T-cell (primary cell): ENCODE results near the gene TMEM259. TPM values are rescaled to one million over a fixed set of nuclear protein-coding genes. Genes with fewer than 3 reads are reported as not detected.
A peak's percentile ranks its signal among the peaks of the same experiment; 100 is the strongest.

Experiments
- ATAC-seq, 4 experiments: fragments of 200-7000 bp in 3 of 4; fragments of 150-1000 bp in 1 of 4; cut with Tn5 transposase; replicated peaks in 1 of 4; 1 replicate in 3 of 4; 2 replicates in 1 of 4; pipeline ENCODE4 v1.10.0; 2021; ENCODE audit warnings: moderate library complexity in 3 of 4, mild to moderate bottlenecking in 2 of 4, moderate number of reproducible peaks in 1 of 4
- CTCF ChIA-PET, 2 donors: fragments of 300-600 bp; sonication (Branson Sonifier 250); formaldehyde crosslinking; loops; one replicate each; lab custom pipeline; 2022; ENCODE audit warnings: antibody characterized with exemption in 2 of 2; lab: Charles Lee
- POLR2A ChIA-PET, 2 donors: fragments of 300-600 bp; sonication (Branson Sonifier 250); formaldehyde crosslinking; loops; one replicate each; lab custom pipeline; 2022; ENCODE audit warnings: antibody characterized with exemption in 2 of 2; lab: Charles Lee
- DNase-seq, 35 experiments: peaks; one replicate each; pipeline versions ENCODE4 v3.0.0 to v3.0.0-alpha.2; 2013 to 2023
- H3K27ac ChIP-seq: one replicate; pipeline ENCODE4 v1.5.1; 2013; ENCODE audit warnings: low read length
- H3K27me3 ChIP-seq, 2 experiments: replicated peaks in 1 of 2; 1 replicate in 1 of 2; 2 replicates in 1 of 2; pipeline versions ENCODE4 v1.6.1 to v1.7.0; 2013; ENCODE audit warnings: low read length in 1 of 2, mixed read lengths in 1 of 2; ENCODE audit not compliant: control insufficient read depth in 2 of 2, insufficient read depth in 2 of 2; ENCODE audit errors: extremely low read depth in 1 of 2
- H3K36me3 ChIP-seq, 2 donors: 1 replicate in 1 of 2; 2 replicates in 1 of 2; pipeline versions ENCODE4 v1.6.1 to v1.7.0; 2013; ENCODE audit warnings: low read length in 1 of 2; ENCODE audit not compliant: control insufficient read depth in 2 of 2, insufficient read depth in 1 of 2; ENCODE audit errors: extremely low read depth in 1 of 2
- H3K4me1 ChIP-seq, 2 experiments: 1 replicate in 1 of 2; 2 replicates in 1 of 2; pipeline versions ENCODE4 v1.6.1 to v1.7.0; 2013; ENCODE audit warnings: low read length in 2 of 2, mixed read lengths in 1 of 2; ENCODE audit not compliant: insufficient read depth in 2 of 2, control insufficient read depth in 1 of 2; ENCODE audit errors: extremely low read depth in 1 of 2
- H3K4me3 ChIP-seq, 2 donors: 1 replicate in 1 of 2; 2 replicates in 1 of 2; pipeline versions ENCODE4 v1.5.1 to v1.7.0; 2013; ENCODE audit warnings: mild to moderate bottlenecking in 2 of 2, low read length in 1 of 2, moderate library complexity in 1 of 2; ENCODE audit not compliant: control insufficient read depth in 1 of 2; ENCODE audit errors: extremely low read depth in 1 of 2
- H3K9me3 ChIP-seq: 2 replicates; pipeline ENCODE4 v1.7.0; 2013
- H3K27ac Mint-ChIP-seq, 2 donors: one replicate each; pipeline ENCODE4 v1.8.0; 2020 to 2021; ENCODE audit warnings: mild to moderate bottlenecking in 2 of 2, mixed read lengths in 2 of 2
- H3K27me3 Mint-ChIP-seq, 2 donors: one replicate each; pipeline ENCODE4 v1.8.0; 2021 to 2022; ENCODE audit warnings: mixed read lengths in 2 of 2
- H3K36me3 Mint-ChIP-seq: one replicate; pipeline ENCODE4 v1.8.0; 2021; ENCODE audit warnings: mixed read lengths
- H3K4me1 Mint-ChIP-seq, 3 donors: one replicate each; pipeline ENCODE4 v1.8.0; 2020 to 2022; ENCODE audit warnings: mixed read lengths in 3 of 3, mild to moderate bottlenecking in 1 of 3
- H3K4me3 Mint-ChIP-seq, 3 donors: one replicate each; pipeline ENCODE4 v1.8.0; 2020 to 2022; ENCODE audit warnings: mild to moderate bottlenecking in 3 of 3, mixed read lengths in 3 of 3, moderate library complexity in 3 of 3
- H3K9me3 Mint-ChIP-seq, 3 donors: one replicate each; pipeline ENCODE4 v1.8.0; 2020 to 2022; ENCODE audit warnings: mixed read lengths in 3 of 3
- WGBS: methylation state at CpG from one replicate; pipeline ENCODE4 v1.1.5; 2013; ENCODE audit warnings: missing lambda C conversion rate; ENCODE audit not compliant: insufficient coverage; 5-methylcytosine and 5-hydroxymethylcytosine counted together
- total RNA-seq, 35 experiments: library from RNA in 6 of 35; stranded (reverse) in 6 of 35; fragments of 120-200 nt in 1 of 35; gene quantifications; one replicate each; pipeline versions ENCODE4 v1.2.1 to v1.2.4 and lab custom pipeline; 2013 to 2026

The TMEM259 gene
- total RNA-seq, 5 donors from 2014 or later (not counting 1 experiment from before 2014, with no cell fraction given), result 319 to 423 (median 372) TPM

DNA sequence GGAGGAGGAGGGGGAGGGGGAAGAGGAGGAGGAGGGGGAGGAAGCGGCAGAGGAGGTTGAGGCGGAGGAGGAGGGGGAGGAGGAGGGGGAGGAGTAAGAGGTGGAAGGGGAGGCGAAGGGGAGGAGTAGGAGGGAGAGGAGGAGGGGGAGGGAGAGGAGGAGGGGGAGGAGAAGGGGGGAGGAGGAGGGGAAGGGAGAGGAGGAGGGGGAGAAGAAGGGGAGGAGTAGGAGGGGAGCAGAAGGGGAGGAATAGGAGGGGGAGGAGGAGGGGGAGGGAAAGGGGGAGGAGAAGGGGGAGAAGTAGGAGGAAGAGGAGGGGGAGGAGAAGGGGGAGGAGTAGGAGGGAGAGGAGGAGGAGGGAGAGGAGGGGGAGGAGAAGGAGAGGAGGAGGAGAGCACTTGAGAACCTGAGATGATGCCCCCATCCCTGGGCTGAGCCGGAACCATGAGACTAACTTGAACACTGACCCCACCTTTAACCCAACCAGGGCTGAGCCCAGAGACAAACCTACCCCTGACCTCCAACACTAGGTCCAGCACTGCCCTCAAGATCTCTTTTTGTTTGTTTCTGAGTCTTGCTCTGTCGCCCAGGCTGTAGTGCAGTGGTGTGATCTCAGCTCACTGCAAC lies 31.5 kb upstream of the TMEM259 start:
- Mint-ChIP-seq H3K4me1 (peaks cover 13 to 22% (median 13%) of the 10 kb centered on the region in 3 donors), H3K27me3 (no peaks in the 10 kb centered on the region), H3K27ac (peak overlapping the region; percentile 34 to 39), H3K9me3 (no peaks in the 10 kb centered on the region), H3K4me3 (no peak overlapping the region), H3K36me3 (peaks cover 25% of the 10 kb centered on the region)
- ChIA-PET POLR2A (no interaction called here), CTCF (no interaction called here)
- Histone ChIP-seq H3K36me3 (peaks cover 18 to 28% of the 10 kb centered on the region in 2 donors), H3K27ac (no peak overlapping the region), H3K4me3 (no peak overlapping the region), H3K9me3 (no peaks in the 10 kb centered on the region), H3K4me1 (peaks cover 0 to 13% of the 10 kb centered on the region in 2 experiments), H3K27me3 (no peaks in the 10 kb centered on the region)
- WGBS, result no CpG with 5 or more reads among the region's 5 CpGs
- DNase-seq, result no peak
- no peak for ATAC-seq

GRCh38 chr19:1051791-1052190 lies 30.9 kb upstream of the TMEM259 start:
- Histone ChIP-seq H3K27me3 (no peaks in the 10 kb centered on the region), H3K9me3 (no peaks in the 10 kb centered on the region)
- CTCF ChIA-PET, result no interaction called here

GRCh38 chr19:1050989-1051788 lies 30.3 kb upstream of the TMEM259 start:
- Histone ChIP-seq H3K27ac (no peak overlapping the region), H3K4me1 (peaks cover 0 to 18% of the 10 kb centered on the region in 2 experiments), H3K27me3 (no peaks in the 10 kb centered on the region), H3K9me3 (no peaks in the 10 kb centered on the region), H3K36me3 (peaks cover 28 to 36% of the 10 kb centered on the region in 2 donors), H3K4me3 (no peak overlapping the region)
- Mint-ChIP-seq H3K4me3 (no peak overlapping the region), H3K9me3 (no peaks in the 10 kb centered on the region), H3K4me1 (peaks cover under 1 to 10% (median 3%) of the 10 kb centered on the region in 3 donors), H3K36me3 (peaks cover 12% of the 10 kb centered on the region), H3K27me3 (no peaks in the 10 kb centered on the region), H3K27ac (peak overlapping the region; percentile 61 to 67)
- ChIA-PET POLR2A (interaction anchor here in 1 of 2 donors (0.6 kb wide), 1 partner anchor 18 kb away, joined by 3 read pairs; no protein-coding TSS in a partner anchor), CTCF (no interaction called here)
- 94% methylated on average over 30 of the region's 31 CpGs for WGBS
- DNase-seq, result no peak
- no peak for ATAC-seq

More at GRCh38 chr19:1051791-1052190, 30.9 kb upstream of the TMEM259 start:
- Mint-ChIP-seq H3K4me1 (peaks cover 6 to 16% (median 7%) of the 10 kb centered on the region in 3 donors), H3K27me3 (no peaks in the 10 kb centered on the region), H3K9me3 (no peaks in the 10 kb centered on the region), H3K27ac (peak overlapping the region; percentile 61 to 67), H3K4me3 (no peak overlapping the region), H3K36me3 (peaks cover 18% of the 10 kb centered on the region)
- Histone ChIP-seq H3K4me1 (peaks cover 0 to 13% of the 10 kb centered on the region in 2 experiments), H3K27ac (no peak overlapping the region), H3K4me3 (no peak overlapping the region), H3K36me3 (peaks cover 25 to 32% of the 10 kb centered on the region in 2 donors)
- DNase-seq, result no peak
- POLR2A ChIA-PET, result interaction anchor here in 1 of 2 donors (0.6 kb wide), 1 partner anchor 19 kb away, joined by 3 read pairs; no protein-coding TSS in a partner anchor
- ATAC-seq, result no peak
- 47% methylated on average over 3 of the region's 17 CpGs for WGBS

DNA sequence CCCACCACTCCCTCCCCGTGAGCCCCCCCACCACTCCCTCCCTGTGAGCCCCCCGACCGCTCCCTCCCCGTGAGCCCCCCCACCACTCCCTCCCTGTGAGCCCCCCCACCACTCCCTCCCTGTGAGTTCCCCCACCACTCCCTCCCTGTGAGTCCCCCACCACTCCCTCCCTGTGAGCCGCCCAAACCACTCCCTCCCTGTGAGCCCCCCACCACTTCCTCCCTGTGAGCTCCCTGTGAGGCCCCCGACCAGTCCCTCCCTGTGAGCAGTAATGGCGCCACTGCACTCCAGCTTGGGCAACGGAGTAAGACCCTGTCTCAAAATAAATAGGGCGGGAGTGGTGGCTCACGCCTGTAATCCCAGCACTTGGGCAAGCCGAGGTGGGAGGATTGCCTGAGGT lies 28.9 kb upstream of the TMEM259 start:
- H3K27ac Mint-ChIP-seq, result no peak overlapping the region
- H3K9me3 Mint-ChIP-seq, result no peaks in the 10 kb centered on the region
- POLR2A ChIA-PET, result no interaction called here
- ATAC-seq (no peak), DNase-seq (no peak)
- peaks cover 0 to 25% of the 10 kb centered on the region in 2 experiments for H3K4me1 ChIP-seq
- H3K27me3 ChIP-seq, result no peaks in the 10 kb centered on the region
- CTCF ChIA-PET, result no interaction called here
- H3K36me3 Mint-ChIP-seq, result peaks cover 15% of the 10 kb centered on the region
- no peaks in the 10 kb centered on the region for H3K9me3 ChIP-seq
- H3K27ac ChIP-seq, result no peak overlapping the region
- no peak overlapping the region for H3K4me3 ChIP-seq
- WGBS, result 96% methylated on average over 3 of the region's 11 CpGs
- no peaks in the 10 kb centered on the region for H3K27me3 Mint-ChIP-seq
- H3K4me1 Mint-ChIP-seq, result peaks cover 0 to 12% (median 6%) of the 10 kb centered on the region in 3 donors
- no peak overlapping the region for H3K4me3 Mint-ChIP-seq
- peaks cover 20 to 34% of the 10 kb centered on the region in 2 donors for H3K36me3 ChIP-seq

- DNase-seq (no peak), ATAC-seq (no peak)
- H3K27ac ChIP-seq, result no peak overlapping the region
- POLR2A ChIA-PET, result no interaction called here
- H3K36me3 ChIP-seq, result peaks cover 23 to 33% of the 10 kb centered on the region in 2 donors
- no peaks in the 10 kb centered on the region for H3K27me3 ChIP-seq
- peaks cover 15% of the 10 kb centered on the region for H3K36me3 Mint-ChIP-seq
- CTCF ChIA-PET, result no interaction called here
- H3K4me1 Mint-ChIP-seq, result peaks cover 0 to 12% (median 6%) of the 10 kb centered on the region in 3 donors
- H3K9me3 Mint-ChIP-seq, result no peaks in the 10 kb centered on the region
- H3K27ac Mint-ChIP-seq, result no peak overlapping the region
- no peak overlapping the region for H3K4me3 Mint-ChIP-seq
- H3K9me3 ChIP-seq, result no peaks in the 10 kb centered on the region
- H3K27me3 Mint-ChIP-seq, result no peaks in the 10 kb centered on the region
- H3K4me1 ChIP-seq, result peaks cover 0 to 30% of the 10 kb centered on the region in 2 experiments
- WGBS, result 98% methylated on average over 13 of the region's 17 CpGs
- H3K4me3 ChIP-seq, result no peak overlapping the region
Measured at GRCh38 chr19:1049106-1049505, 28.2 kb upstream of the TMEM259 start.

GRCh38 chr19:1047696-1048147 lies 26.8 kb upstream of the TMEM259 start:
- H3K9me3 ChIP-seq, result no peaks in the 10 kb centered on the region
- DNase-seq, result no peak
- Mint-ChIP-seq H3K4me1 (peaks cover 0 to 8% (median 6%) of the 10 kb centered on the region in 3 donors), H3K27me3 (no peaks in the 10 kb centered on the region), H3K4me3 (no peak overlapping the region), H3K36me3 (peaks cover 8% of the 10 kb centered on the region), H3K27ac (no peak overlapping the region), H3K9me3 (no peaks in the 10 kb centered on the region)
- ChIA-PET POLR2A (no interaction called here), CTCF (interaction anchor here (0.6 to 0.7 kb wide), 2 partner anchors 10 to 26 kb away, joined by 3 read pairs; no protein-coding TSS in a partner anchor)
- H3K36me3 ChIP-seq, result peaks cover 19 to 41% of the 10 kb centered on the region in 2 donors
- 90% methylated on average over 9 of the region's 20 CpGs for WGBS
- ATAC-seq, result no peak
- H3K4me1 ChIP-seq, result peaks cover 0 to 32% of the 10 kb centered on the region in 2 experiments
- H3K4me3 ChIP-seq, result no peak overlapping the region
- no peak overlapping the region for H3K27ac ChIP-seq
- no peaks in the 10 kb centered on the region for H3K27me3 ChIP-seq
